K562 (cell line): ENCODE data around the gene STX11. TPM values are rescaled to one million over a fixed set of nuclear protein-coding genes. Genes with fewer than 3 reads are reported as not detected.

Source experiments
- CAMTA2 ChIP-seq: fragments of 250-450 bp; sonication (Bioruptor Pico); conservative IDR thresholded peaks from 2 replicates; pipeline ENCODE4 v1.5.1; 2022
- CHD4 ChIP-seq: fragments of 200-600 bp; sonication (generic); IDR thresholded peaks from 3 replicates; pipeline ENCODE4 v1.6.1; 2012; ENCODE audit warnings: low read depth, mild to moderate bottlenecking, mixed read lengths, low read length, inconsistent platforms; ENCODE audit not compliant: insufficient read depth, insufficient replicate concordance, poor library complexity, severe bottlenecking
- FOXA1 ChIP-seq: fragments of 450-650 bp; IDR thresholded peaks from 2 replicates; pipeline ENCODE4 v1.6.1; 2016; ENCODE audit warnings: mild to moderate bottlenecking, borderline replicate concordance
- KHSRP ChIP-seq: fragments of 450-650 bp; IDR thresholded peaks from 2 replicates; pipeline ENCODE4 v1.6.1; 2017
- KLF6 ChIP-seq: fragments of 250-450 bp; sonication (Bioruptor Pico); IDR thresholded peaks from 2 replicates; pipeline ENCODE4 v1.4.0; 2020; ENCODE audit warnings: mild to moderate bottlenecking, moderate library complexity, borderline replicate concordance
- MAZ ChIP-seq, 2 experiments: fragments of 450-650 bp in 1 of 2; sonication (generic) in 1 of 2; formaldehyde crosslinking; IDR thresholded peaks in 1 of 2; conservative IDR thresholded peaks in 1 of 2; 2 replicates each; pipeline versions ENCODE4 v1.4.0 to v1.5.0; 2020; ENCODE audit warnings: mild to moderate bottlenecking in 1 of 2, missing genetic modification reagents in 1 of 2
- PCBP2 ChIP-seq: fragments of 200-400 bp; formaldehyde crosslinking; IDR thresholded peaks from 2 replicates; pipeline ENCODE4 v1.6.1; 2018; ENCODE audit warnings: low read length, low read depth, mild to moderate bottlenecking, moderate library complexity; ENCODE audit not compliant: poor library complexity, severe bottlenecking
- SP1 ChIP-seq: sonication (generic); formaldehyde crosslinking; IDR thresholded peaks from 2 replicates; pipeline ENCODE4 v1.8.1; 2022; ENCODE audit warnings: mild to moderate bottlenecking, missing genetic modification reagents
- SREBF1 ChIP-seq: fragments of 150-350 bp; IDR thresholded peaks from 2 replicates; pipeline ENCODE4 v1.6.1; 2014; ENCODE audit warnings: antibody characterized with exemption, low read depth, low read length, borderline replicate concordance
- SRSF9 ChIP-seq: fragments of 200-400 bp; formaldehyde crosslinking; IDR thresholded peaks from 2 replicates; pipeline ENCODE4 v1.6.1; 2017; ENCODE audit warnings: low read depth, low read length, borderline replicate concordance
- STAG1 ChIP-seq: sonication (generic); formaldehyde crosslinking; IDR thresholded peaks from 2 replicates; pipeline ENCODE4 v1.5.0; 2020; ENCODE audit warnings: missing genetic modification reagents, borderline replicate concordance
- YY1 ChIP-seq, 3 experiments: IDR thresholded peaks; 2 replicates each; pipeline ENCODE4 v1.6.1; 2011; ENCODE audit warnings: low read length in 2 of 3, mild to moderate bottlenecking in 2 of 3, moderate library complexity in 2 of 3, borderline replicate concordance in 1 of 3, control low read depth in 1 of 3, low read depth in 1 of 3; ENCODE audit not compliant: insufficient read depth in 3 of 3, insufficient replicate concordance in 2 of 3, control insufficient read depth in 1 of 3, insufficient read length in 1 of 3; ENCODE audit errors: extremely low read depth in 1 of 3
- ZNF12 ChIP-seq: sonication (generic); formaldehyde crosslinking; IDR thresholded peaks from 2 replicates; pipeline ENCODE4 v1.4.0; 2020; ENCODE audit warnings: mild to moderate bottlenecking, missing genetic modification reagents
- ZNF121 ChIP-seq: sonication (generic); formaldehyde crosslinking; conservative IDR thresholded peaks from 2 replicates; pipeline ENCODE4 v1.8.0; 2022; ENCODE audit warnings: missing genetic modification reagents
- polyA plus RNA-seq, 8 experiments: library from polyadenylated mRNA; depleted of rRNA in 4 of 8; stranded (reverse) in 5 of 8; unstranded in 3 of 8; fragments of >200 nt; fragmentation: Nextera tagmentation in 2 of 8; fragmentation: Illumina TruSeq in 1 of 8; extraction: Ambion mirVana in 2 of 8; extraction: Trizol in 1 of 8; gene quantifications; 2 replicates each; pipeline versions ENCODE4 v1.2.1 to v1.2.3, GENCODE V29; 2011 to 2014; ENCODE audit warnings: inconsistent platforms in 1 of 8, missing spikeins in 1 of 8
- total RNA-seq, 7 experiments: library from RNA; depleted of rRNA in 6 of 7; stranded (reverse); fragments of >200 nt in 6 of 7; fragmentation: Illumina TruSeq in 2 of 7; extraction: Trizol in 2 of 7; gene quantifications; 2 replicates each; pipeline versions ENCODE4 v1.2.1 to v1.2.3, GENCODE V29; 2011 to 2021; ENCODE audit warnings: low replicate concordance in 1 of 7
- TF ChIP-seq, protein P1 (sequence below): fragments of 450-650 bp; IDR thresholded peaks from 2 replicates; pipeline ENCODE4 v1.6.1; 2016; ENCODE audit warnings: mild to moderate bottlenecking
- TF ChIP-seq, protein P2 (sequence below): fragments of 200-800 bp; sonication (Bioruptor generic); IDR thresholded peaks from 2 replicates; pipeline ENCODE4 v1.6.1; 2017; ENCODE audit warnings: missing genetic modification characterization, missing compliant biosample characterization
- TF ChIP-seq, protein P3 (sequence below): sonication (generic); formaldehyde crosslinking; IDR thresholded peaks from 2 replicates; pipeline ENCODE4 v1.8.1; 2023; ENCODE audit warnings: missing genetic modification reagents, mild to moderate bottlenecking, borderline replicate concordance

Gene STX11
- total and polyA plus RNA-seq, 9 of the 15 experiments (the other 6 are each of a cell fraction or from before 2014, with no cell fraction given): 0.06 to 0.73 (median 0.40) TPM

DNA sequence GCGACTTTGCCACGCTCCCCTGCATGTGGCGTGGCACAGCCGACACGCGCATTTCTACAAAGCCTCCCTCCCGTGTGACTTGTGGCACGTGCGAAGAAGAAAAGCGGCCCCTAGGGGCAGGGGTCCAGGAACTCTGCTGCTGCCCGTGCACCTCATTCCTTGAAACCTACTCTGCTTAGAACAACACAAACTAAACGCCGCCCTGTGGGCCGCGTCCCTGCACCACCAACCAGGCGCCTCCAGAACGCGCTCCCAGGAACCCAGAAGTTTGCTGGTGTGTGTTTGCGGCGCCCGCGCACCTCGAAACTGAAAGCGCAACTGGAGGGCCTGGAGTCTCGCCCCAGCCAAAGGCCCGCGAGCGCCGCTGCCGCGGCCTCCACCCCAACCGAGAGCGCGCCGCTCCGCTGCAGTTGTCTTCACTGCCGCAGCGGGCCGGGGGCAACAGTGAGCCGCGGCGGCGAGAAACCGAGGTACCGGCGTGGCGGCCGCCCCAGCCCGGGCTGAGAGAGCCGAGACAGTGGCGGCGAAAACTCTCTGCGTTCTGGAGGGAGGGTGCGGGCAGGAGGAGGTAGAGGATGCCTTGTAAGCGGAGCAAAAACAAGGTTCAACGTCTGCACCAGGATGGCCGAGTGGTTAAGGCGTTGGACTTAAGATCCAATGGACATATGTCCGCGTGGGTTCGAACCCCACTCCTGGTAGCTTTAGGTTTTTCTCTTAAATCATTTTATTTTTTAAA, 65.8 kb downstream of the STX11 start (continued):
- TF ChIP-seq ZNF12 (CRISPR knock-in tag) (peak; percentile 43; the same call in 1 of the 2 replicates), FOXA1 (no peak), CAMTA2 (CRISPR knock-in tag) (peak; percentile 88), SRSF9 (no peak), SREBF1 (peak; percentile 87; the same call in 1 of the 2 replicates), YY1 (IDR thresholded peaks at IDR 0.05; ENCODE audit: borderline replicate concordance in 1 of 3, control insufficient read depth in 1 of 3, extremely low read depth in 1 of 3, insufficient read depth in 3 of 3, insufficient read length in 1 of 3, insufficient replicate concordance in 2 of 3, low read depth in 1 of 3, low read length in 2 of 3) (peak in 1 of 3 experiments; percentile 62), PCBP2 (no peak), ZNF121 (CRISPR knock-in tag) (peak; percentile 28), MAZ (CRISPR knock-in tag; conservative IDR thresholded peaks at IDR 0.05 in 1 of 2, IDR thresholded peaks at IDR 0.05 in 1 of 2) (peak; percentile 86 to 95), KHSRP (no peak), STAG1 (CRISPR knock-in tag) (peak; percentile 65), KLF6 (CRISPR knock-in tag) (no peak), SP1 (CRISPR knock-in tag) (peak; percentile 93), CHD4 (no peak)
- TF ChIP-seq, protein P1, sequence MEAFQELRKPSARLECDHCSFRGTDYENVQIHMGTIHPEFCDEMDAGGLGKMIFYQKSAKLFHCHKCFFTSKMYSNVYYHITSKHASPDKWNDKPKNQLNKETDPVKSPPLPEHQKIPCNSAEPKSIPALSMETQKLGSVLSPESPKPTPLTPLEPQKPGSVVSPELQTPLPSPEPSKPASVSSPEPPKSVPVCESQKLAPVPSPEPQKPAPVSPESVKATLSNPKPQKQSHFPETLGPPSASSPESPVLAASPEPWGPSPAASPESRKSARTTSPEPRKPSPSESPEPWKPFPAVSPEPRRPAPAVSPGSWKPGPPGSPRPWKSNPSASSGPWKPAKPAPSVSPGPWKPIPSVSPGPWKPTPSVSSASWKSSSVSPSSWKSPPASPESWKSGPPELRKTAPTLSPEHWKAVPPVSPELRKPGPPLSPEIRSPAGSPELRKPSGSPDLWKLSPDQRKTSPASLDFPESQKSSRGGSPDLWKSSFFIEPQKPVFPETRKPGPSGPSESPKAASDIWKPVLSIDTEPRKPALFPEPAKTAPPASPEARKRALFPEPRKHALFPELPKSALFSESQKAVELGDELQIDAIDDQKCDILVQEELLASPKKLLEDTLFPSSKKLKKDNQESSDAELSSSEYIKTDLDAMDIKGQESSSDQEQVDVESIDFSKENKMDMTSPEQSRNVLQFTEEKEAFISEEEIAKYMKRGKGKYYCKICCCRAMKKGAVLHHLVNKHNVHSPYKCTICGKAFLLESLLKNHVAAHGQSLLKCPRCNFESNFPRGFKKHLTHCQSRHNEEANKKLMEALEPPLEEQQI: peak; percentile 66; the same call in 1 of the 2 replicates
- TF ChIP-seq, protein P2, sequence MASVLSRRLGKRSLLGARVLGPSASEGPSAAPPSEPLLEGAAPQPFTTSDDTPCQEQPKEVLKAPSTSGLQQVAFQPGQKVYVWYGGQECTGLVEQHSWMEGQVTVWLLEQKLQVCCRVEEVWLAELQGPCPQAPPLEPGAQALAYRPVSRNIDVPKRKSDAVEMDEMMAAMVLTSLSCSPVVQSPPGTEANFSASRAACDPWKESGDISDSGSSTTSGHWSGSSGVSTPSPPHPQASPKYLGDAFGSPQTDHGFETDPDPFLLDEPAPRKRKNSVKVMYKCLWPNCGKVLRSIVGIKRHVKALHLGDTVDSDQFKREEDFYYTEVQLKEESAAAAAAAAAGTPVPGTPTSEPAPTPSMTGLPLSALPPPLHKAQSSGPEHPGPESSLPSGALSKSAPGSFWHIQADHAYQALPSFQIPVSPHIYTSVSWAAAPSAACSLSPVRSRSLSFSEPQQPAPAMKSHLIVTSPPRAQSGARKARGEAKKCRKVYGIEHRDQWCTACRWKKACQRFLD (CRISPR knock-in tag): no peak
- TF ChIP-seq, protein P3, sequence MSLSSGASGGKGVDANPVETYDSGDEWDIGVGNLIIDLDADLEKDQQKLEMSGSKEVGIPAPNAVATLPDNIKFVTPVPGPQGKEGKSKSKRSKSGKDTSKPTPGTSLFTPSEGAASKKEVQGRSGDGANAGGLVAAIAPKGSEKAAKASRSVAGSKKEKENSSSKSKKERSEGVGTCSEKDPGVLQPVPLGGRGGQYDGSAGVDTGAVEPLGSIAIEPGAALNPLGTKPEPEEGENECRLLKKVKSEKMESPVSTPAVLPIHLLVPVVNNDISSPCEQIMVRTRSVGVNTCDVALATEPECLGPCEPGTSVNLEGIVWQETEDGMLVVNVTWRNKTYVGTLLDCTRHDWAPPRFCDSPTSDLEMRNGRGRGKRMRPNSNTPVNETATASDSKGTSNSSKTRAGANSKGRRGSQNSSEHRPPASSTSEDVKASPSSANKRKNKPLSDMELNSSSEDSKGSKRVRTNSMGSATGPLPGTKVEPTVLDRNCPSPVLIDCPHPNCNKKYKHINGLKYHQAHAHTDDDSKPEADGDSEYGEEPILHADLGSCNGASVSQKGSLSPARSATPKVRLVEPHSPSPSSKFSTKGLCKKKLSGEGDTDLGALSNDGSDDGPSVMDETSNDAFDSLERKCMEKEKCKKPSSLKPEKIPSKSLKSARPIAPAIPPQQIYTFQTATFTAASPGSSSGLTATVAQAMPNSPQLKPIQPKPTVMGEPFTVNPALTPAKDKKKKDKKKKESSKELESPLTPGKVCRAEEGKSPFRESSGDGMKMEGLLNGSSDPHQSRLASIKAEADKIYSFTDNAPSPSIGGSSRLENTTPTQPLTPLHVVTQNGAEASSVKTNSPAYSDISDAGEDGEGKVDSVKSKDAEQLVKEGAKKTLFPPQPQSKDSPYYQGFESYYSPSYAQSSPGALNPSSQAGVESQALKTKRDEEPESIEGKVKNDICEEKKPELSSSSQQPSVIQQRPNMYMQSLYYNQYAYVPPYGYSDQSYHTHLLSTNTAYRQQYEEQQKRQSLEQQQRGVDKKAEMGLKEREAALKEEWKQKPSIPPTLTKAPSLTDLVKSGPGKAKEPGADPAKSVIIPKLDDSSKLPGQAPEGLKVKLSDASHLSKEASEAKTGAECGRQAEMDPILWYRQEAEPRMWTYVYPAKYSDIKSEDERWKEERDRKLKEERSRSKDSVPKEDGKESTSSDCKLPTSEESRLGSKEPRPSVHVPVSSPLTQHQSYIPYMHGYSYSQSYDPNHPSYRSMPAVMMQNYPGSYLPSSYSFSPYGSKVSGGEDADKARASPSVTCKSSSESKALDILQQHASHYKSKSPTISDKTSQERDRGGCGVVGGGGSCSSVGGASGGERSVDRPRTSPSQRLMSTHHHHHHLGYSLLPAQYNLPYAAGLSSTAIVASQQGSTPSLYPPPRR: no peak; the same call in 1 of the 2 replicates
